ENCODE measurements around the gene UFD1. TPM values are rescaled to one million over a fixed set of nuclear protein-coding genes. Genes with fewer than 3 reads are reported as not detected.

Gene UFD1
- total and polyA plus RNA-seq, 2 donors (not counting 1 experiment from before 2014, with no cell fraction given), result 43.5 to 70.1 TPM

DNA sequence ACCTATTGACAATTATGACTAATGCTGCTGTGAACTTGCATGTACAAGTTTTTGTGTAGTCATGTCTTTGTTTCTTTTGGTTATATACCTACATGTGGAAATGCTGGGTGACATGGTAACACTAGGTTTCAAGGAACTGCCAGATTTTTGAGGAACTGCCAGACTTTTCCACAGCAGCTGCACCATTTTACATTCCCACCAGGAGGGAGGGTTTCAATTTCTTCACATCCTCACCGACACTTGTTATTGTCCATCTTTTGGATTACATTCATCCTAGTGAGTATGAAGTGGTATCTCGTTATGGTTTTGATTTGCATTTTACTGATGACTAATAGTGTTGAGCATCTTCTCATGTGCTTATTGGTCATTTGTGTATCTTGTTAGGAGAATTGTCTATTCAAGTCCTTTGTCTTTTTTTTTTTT lies 31.9 kb upstream of the UFD1 start:
- WGBS (ENCODE audit: insufficient coverage), result no CpG with 5 or more reads among the region's 2 CpGs
- CTCF ChIA-PET, result no interaction called here
- TF ChIP-seq EZH2 (IDR thresholded peaks at IDR 0.05; ENCODE audit: borderline replicate concordance, insufficient read depth, low read depth, low read length, poor library complexity, severe bottlenecking), result no peak
- TF ChIP-seq, protein P1, sequence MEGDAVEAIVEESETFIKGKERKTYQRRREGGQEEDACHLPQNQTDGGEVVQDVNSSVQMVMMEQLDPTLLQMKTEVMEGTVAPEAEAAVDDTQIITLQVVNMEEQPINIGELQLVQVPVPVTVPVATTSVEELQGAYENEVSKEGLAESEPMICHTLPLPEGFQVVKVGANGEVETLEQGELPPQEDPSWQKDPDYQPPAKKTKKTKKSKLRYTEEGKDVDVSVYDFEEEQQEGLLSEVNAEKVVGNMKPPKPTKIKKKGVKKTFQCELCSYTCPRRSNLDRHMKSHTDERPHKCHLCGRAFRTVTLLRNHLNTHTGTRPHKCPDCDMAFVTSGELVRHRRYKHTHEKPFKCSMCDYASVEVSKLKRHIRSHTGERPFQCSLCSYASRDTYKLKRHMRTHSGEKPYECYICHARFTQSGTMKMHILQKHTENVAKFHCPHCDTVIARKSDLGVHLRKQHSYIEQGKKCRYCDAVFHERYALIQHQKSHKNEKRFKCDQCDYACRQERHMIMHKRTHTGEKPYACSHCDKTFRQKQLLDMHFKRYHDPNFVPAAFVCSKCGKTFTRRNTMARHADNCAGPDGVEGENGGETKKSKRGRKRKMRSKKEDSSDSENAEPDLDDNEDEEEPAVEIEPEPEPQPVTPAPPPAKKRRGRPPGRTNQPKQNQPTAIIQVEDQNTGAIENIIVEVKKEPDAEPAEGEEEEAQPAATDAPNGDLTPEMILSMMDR (IDR thresholded peaks at IDR 0.05), result no peak

DNA sequence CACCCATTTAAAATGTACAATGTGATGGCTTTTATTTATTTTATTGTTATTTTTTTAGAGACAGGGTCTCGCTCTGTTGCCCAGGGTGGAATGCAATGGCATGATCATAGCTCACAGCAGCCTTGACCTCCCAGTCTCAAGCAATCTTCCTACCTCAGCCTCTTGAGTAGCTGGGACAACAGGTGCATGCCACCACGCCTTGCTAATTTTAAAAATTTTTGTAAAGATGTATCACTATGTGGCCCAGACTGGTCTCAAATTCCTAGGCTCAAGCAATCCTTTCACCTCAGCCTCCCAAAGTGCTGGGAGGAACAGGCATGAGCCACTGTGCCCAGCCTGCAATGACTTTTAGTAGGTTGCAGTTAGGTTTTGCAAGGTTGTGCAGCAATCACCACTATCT lies 30.9 kb upstream of the UFD1 start:
- no peak for ATAC-seq (ENCODE audit: low read depth)

More for the DNA sequence above, 31.9 kb upstream of the UFD1 start:
- Histone ChIP-seq H3K9ac (ENCODE audit: low read length) (no peak overlapping the region), H4K20me1 (ENCODE audit: control insufficient read depth, insufficient read depth, low read length, poor library complexity, severe bottlenecking) (no peaks in the 10 kb centered on the region), H3K36me3 (replicated peaks in 1 of 2; ENCODE audit: control extremely low read depth in 1 of 2, control insufficient read depth in 1 of 2, extremely low read depth in 1 of 2, insufficient read depth in 2 of 2, low read length in 1 of 2) (no peaks in the 10 kb centered on the region), H3K27me3 (replicated peaks in 1 of 4; ENCODE audit: control extremely low read depth in 1 of 4, control insufficient read depth in 3 of 4, insufficient read depth in 4 of 4, low read length in 3 of 4) (no peaks in the 10 kb centered on the region), H3K4me2 (replicated peaks; ENCODE audit: low read depth, low read length, poor library complexity, severe bottlenecking) (no peak overlapping the region), H3K4me3 (ENCODE audit: control extremely low read depth in 1 of 5, extremely low read depth in 1 of 5, insufficient read depth in 1 of 5, low read depth in 2 of 5, low read length in 4 of 5) (no peak overlapping the region), H3K79me2 (ENCODE audit: control insufficient read depth, insufficient read depth, low read length) (no peaks in the 10 kb centered on the region), H2AFZ (ENCODE audit: insufficient read depth, low read depth, low read length, poor library complexity, severe bottlenecking) (no peak overlapping the region), H3K9me3 (ENCODE audit: control extremely low read depth in 1 of 3, control insufficient read depth in 2 of 3, insufficient read depth in 1 of 3, low read length in 2 of 3) (peaks cover 0 to 7% (median 0%) of the 10 kb centered on the region in 3 donors), H3K27ac (ENCODE audit: low read length in 2 of 2) (no peak overlapping the region), H3K4me1 (ENCODE audit: control insufficient read depth in 2 of 2, insufficient read depth in 2 of 2, low read length in 2 of 2) (no peaks in the 10 kb centered on the region)
- Mint-ChIP-seq H3K4me3 (no peak overlapping the region), H3K27ac (no peak overlapping the region), H3K4me1 (no peaks in the 10 kb centered on the region), H3K9me3 (ENCODE audit: insufficient read depth) (no peaks in the 10 kb centered on the region), H3K27me3 (no peaks in the 10 kb centered on the region)
- POLR2A ChIA-PET, result no interaction called here
- no peak for DNase-seq
- ATAC-seq (ENCODE audit: low read depth), result no peak
- intact Hi-C loops (cut with micrococcal nuclease), result no loop called here

More for the DNA sequence above, 30.9 kb upstream of the UFD1 start:
- H3K9me3 Mint-ChIP-seq (ENCODE audit: insufficient read depth), result no peaks in the 10 kb centered on the region
- peaks cover 5% of the 10 kb centered on the region for H3K4me1 Mint-ChIP-seq
- H3K4me3 Mint-ChIP-seq, result no peak overlapping the region
- ChIA-PET CTCF (no interaction called here), POLR2A (no interaction called here)
- Histone ChIP-seq H3K4me3 (ENCODE audit: control extremely low read depth in 1 of 5, extremely low read depth in 1 of 5, insufficient read depth in 1 of 5, low read depth in 2 of 5, low read length in 4 of 5) (no peak overlapping the region), H3K27me3 (replicated peaks in 1 of 4; ENCODE audit: control extremely low read depth in 1 of 4, control insufficient read depth in 3 of 4, insufficient read depth in 4 of 4, low read length in 3 of 4) (no peaks in the 10 kb centered on the region), H3K9ac (ENCODE audit: low read length) (no peak overlapping the region), H3K9me3 (ENCODE audit: control extremely low read depth in 1 of 3, control insufficient read depth in 2 of 3, insufficient read depth in 1 of 3, low read length in 2 of 3) (peaks cover 0 to 7% (median 0%) of the 10 kb centered on the region in 3 donors), H3K27ac (ENCODE audit: low read length in 2 of 2) (no peak overlapping the region), H3K36me3 (replicated peaks in 1 of 2; ENCODE audit: control extremely low read depth in 1 of 2, control insufficient read depth in 1 of 2, extremely low read depth in 1 of 2, insufficient read depth in 2 of 2, low read length in 1 of 2) (no peaks in the 10 kb centered on the region), H3K4me1 (ENCODE audit: control insufficient read depth in 2 of 2, insufficient read depth in 2 of 2, low read length in 2 of 2) (peaks cover 0 to 6% of the 10 kb centered on the region in 2 donors), H4K20me1 (ENCODE audit: control insufficient read depth, insufficient read depth, low read length, poor library complexity, severe bottlenecking) (no peaks in the 10 kb centered on the region), H3K79me2 (ENCODE audit: control insufficient read depth, insufficient read depth, low read length) (no peaks in the 10 kb centered on the region), H3K4me2 (replicated peaks; ENCODE audit: low read depth, low read length, poor library complexity, severe bottlenecking) (no peak overlapping the region), H2AFZ (ENCODE audit: insufficient read depth, low read depth, low read length, poor library complexity, severe bottlenecking) (no peak overlapping the region)
- H3K27ac Mint-ChIP-seq, result no peak overlapping the region
- TF ChIP-seq, protein P1 (IDR thresholded peaks at IDR 0.05), result no peak
- no peak for TF ChIP-seq EZH2 (IDR thresholded peaks at IDR 0.05; ENCODE audit: borderline replicate concordance, insufficient read depth, low read depth, low read length, poor library complexity, severe bottlenecking)
- intact Hi-C loops (cut with micrococcal nuclease), result no loop called here
- H3K27me3 Mint-ChIP-seq, result no peaks in the 10 kb centered on the region
- no peak for DNase-seq
- 100% methylated on average over 1 of the region's 2 CpGs for WGBS (ENCODE audit: insufficient coverage)
